T1000 (cell line): Measurements from ENCODE around the gene TLK2.
A peak's percentile ranks its signal among the peaks of the same experiment; 100 is the strongest.
"Not testable (repeated sequence)": the region's sequence is repeated elsewhere in the genome, so short reads cannot be mapped to it uniquely, and the experiment has no call there.

Source experiments
- DNase-seq: peaks from one replicate; lab custom pipeline; 2025; ENCODE audit warnings: mixed read lengths; lab: John Stamatoyannopoulos, UW

Gene TLK2

DNA sequence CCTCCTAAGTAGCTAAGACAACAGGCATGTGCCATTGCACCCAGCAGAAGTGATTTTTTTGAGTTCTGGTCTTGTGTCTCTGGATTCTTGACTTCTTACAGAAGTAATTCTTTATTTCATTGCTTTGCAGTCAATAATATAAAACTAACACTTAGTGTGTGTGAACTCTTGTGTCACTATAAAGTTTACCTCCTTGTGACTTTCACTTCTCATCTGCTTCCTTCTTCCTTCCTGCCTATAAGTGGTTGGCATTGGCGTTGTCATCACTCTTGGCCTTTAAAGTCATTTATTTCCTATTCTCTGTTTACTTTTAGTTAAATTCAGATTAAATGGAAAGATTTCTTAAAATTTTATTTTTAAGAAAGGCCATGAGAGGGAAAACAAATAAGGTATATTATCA, 12.4 kb downstream of the TLK2 start:
- DNase-seq, result not testable (repeated sequence)

DNA sequence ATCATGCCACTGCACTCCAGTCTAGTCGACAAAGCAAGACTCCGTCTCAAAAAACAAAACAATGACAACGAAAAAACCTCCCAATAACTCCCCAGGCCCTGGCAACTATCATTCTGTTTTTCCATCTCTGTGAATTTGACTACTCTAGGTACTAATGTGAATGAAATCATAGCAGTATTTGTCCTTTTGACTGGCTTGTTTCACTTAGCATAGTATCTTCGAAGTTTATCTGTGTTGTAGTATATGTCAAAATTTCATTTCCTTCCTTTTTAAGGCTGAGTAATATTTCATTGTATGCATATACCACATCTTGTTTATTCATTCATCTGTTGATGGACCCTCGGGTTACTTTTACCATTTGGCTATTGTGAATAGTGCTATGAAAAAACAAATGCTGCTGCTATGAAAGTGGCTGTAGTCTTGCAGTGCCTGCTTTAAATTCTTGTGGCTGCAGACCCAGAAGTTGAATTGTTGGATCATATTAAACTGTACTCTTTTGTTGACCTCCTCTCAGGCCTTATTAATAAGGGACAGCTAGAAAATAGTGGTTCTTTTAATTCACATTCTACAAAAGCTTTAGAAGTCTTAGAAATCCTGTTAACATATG, 14.5 kb downstream of the TLK2 start:
- not testable (repeated sequence) for DNase-seq

DNA sequence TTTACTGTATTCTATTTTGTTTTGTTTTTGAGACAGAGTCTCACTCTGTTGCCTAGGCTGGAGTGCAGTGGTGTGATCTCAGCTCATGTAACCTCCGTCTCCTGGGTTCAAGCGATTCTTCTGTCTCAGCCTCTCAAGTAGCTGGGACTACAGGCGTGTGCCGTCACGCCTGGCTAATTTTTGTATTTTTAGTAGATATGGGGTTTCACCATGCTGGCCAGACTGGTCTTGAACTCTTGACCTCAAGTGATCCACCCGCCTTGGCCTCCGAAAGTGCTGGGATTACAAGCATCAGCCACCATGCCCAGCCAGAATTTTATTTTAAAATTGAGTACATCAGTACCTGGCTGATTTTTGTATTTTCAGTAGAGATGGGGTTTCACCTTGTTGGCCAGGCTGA, 15.4 kb downstream of the TLK2 start:
- not testable (repeated sequence) for DNase-seq

DNA sequence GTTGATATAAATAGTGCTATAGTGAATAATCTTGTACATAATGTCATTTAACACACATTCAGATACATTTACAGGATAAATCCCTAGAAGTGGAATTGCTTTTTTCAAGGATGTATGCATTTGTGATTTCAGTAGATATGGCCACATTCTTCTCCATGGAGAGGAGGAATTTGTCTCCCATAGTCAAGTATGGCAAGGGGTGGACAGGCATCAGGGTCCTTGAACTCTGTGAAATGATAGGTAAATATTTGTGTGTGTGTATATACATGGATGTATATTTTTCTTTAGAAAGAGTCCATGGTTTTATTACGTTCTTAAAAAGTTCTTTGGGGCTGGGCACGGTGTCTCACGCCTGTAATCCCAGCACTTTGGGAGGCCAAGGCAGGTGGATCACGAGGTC, 17.7 kb downstream of the TLK2 start:
- DNase-seq, result not testable (repeated sequence)

DNA sequence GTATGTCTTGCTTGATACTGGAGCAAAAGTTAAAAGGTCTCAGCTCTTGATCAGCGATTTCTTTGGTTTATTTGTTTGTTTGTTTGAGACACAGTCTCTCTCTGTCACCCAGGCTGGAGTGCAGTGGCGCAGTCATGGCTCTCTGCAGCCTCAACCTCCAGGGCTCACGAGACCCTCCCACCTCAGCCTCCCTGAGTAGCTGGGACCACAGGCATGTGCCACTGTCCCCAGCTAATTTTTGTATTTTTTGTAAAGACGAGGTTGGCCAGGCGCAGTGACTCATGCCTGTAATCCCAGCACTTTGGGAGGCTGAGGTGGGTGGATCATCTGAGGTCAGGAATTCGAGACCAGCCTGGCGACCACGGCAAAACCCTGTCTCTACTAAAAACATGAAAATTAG, 20.2 kb downstream of the TLK2 start:
- not testable (repeated sequence) for DNase-seq

DNA sequence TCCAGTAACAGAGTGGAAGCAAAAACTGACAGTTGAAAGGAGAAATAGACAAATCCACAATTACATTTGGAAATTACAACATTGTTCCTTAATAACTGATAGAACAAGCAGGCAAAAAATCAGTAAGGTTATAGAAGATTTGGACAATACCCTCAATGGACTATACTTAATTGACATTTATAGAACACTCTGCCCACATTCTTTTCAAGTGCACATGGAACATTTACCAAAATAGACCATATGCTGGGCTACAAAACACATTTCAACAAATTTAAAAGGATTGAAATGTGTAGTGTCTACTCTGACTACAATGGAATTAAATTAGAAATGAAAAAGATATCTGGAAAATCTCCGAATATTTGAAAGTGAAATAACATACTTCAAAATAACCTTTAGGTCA, 21.8 kb downstream of the TLK2 start:
- DNase-seq, result not testable (repeated sequence)

DNA sequence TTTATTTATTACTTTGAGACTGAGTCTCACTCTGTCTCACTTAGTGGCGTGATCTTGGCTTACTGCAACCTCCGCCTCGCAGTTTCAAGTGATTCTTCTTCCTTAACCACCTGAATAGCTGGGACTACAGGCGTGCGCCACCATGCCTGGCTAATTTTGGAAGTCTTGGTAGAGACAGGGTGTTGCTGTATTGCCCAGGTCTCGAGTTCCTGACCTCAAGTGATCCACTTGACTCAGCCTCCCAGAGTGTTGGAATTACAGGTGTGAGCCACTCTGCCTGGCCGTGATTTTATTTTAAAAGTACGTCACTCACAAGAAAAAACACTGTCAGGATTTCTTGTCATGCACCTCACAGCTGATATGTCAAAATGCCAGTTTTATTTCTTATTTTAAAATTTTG, 26.2 kb downstream of the TLK2 start:
- not testable (repeated sequence) for DNase-seq

DNA sequence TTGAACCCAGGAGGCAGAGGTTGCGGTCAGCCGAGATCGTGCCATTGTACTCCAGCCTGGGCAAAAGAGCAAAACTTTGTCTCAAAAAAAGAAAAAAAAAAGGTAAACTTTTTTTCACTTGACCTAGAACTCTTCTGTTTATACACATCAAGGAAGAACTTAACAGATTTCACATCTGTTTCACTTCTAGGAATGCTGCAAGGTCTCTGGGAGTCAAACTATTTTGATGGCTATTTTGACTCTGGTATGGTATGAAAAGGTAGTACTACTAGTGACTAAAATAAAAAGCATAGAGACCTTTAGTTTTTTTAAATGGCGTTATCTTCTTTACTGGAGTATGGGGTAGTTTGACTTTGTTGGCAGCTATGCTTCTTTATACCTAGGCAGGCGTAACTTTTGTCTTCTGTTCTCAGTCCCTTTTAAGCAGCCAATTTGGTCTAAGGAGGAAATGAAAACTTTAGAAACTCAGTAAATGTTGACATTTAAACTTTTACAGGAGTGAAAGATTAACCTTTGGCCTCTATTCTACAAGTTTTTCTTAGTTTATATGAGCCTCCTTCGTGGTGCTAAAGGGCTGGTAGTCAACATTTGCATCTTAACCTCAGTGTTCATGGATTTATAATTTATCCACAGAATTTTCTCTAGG, 28.7 kb downstream of the TLK2 start:
- DNase-seq, result not testable (repeated sequence)

DNA sequence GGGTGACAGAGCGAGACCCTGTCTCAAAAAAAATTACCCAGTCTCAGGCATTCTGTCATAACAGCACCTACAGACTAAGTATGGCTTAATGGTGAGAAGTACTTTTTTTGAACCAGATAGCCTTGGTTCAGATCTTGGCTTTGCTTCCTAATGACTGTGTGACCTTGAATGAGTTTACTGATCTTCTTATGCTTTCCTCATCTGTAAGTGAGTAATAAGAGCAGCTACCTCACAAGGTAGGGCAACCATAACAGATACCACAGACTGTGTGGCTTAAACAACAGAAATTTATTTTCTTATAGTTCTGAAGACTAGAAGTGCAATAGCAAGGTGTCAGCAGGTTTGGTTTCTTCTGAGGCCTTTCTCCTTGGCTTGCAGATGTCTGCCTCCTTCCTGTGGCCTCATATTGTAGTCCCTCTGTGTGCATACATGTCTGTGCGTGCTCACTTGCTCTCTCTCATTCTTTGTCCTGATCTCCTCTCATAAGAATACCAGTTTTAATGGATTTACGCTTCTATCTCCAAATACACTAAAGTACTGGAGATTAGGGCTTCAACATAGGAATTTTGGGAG, 31.7 kb downstream of the TLK2 start:
- DNase-seq, result not testable (repeated sequence)

DNA sequence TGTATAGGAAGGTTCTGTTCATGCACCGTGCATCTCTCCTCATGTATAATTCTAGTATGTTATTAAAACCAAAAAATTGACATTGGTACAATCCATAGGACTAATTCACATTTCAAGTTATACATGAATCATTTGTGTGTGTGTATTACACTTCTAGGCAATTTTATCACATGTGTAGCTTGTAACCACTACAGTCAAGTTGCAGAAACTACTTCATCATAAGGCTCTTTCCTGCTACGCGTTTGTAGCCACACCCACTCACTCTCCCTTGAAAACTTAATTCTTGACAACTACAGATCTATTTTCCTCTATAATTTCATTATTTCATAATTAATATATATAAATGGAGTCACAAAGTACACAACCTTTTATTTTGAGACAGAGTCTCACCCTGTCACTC, 32.4 kb downstream of the TLK2 start:
- DNase-seq, result not testable (repeated sequence)

DNA sequence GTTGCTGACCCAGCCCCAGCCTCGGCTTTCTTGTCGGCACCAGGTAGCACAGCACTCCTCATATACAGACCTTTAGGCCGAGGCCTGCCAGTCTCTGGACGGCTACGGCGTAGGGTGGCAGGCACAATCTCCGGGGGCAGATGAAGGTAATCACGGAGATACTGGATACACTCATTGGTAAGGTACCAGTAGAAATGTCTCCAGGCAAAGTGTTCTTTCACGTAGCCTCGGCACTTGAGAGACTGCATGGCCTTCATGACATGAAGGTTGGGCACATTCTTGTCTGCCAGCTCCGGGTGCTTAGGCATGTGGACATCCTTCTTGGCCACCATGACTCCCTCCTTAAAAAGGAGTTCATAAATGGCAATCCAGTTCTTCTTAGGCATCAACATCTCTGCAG, 37.8 kb downstream of the TLK2 start:
- not testable (repeated sequence) for DNase-seq

DNA sequence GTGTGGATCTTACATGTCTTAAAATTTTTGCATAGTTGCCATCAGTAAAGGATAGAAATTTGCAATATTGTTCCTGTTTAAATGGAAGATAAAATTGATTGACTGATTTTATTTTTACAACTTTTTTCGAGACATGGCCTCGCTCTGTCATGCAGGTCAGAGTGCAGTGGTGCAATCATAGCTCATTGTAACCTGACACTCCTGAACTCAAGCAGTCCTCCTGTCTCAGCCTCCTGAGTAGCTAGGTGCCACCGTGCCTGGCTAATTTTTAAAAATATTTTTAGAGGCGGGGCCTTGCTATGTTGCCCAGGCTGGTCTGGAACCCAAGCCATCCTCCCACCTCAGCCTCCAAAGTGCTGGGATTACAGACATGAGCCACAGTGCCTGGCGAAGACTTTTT, 42.7 kb downstream of the TLK2 start:
- not testable (repeated sequence) for DNase-seq

DNA sequence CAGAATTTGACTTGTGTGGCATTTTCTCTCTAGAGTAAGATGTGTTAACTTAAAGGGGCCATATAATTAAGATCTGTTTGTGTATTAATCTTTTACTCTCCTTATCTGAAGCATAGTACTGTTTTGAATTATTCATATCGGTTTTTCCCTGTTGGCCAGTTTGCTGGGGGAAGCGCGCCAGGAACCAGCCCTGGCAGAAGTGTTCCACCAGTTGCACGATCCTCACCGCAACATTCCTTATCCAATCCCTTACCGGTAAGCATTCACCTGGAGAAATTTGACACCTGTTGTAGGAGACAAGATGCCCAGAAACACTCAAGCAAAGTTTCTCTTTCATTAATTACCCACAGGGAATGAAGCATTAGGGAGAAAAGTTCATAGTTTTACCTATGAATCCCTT, 45.5 kb downstream of the TLK2 start:
- DNase-seq, result not testable (repeated sequence)

DNA sequence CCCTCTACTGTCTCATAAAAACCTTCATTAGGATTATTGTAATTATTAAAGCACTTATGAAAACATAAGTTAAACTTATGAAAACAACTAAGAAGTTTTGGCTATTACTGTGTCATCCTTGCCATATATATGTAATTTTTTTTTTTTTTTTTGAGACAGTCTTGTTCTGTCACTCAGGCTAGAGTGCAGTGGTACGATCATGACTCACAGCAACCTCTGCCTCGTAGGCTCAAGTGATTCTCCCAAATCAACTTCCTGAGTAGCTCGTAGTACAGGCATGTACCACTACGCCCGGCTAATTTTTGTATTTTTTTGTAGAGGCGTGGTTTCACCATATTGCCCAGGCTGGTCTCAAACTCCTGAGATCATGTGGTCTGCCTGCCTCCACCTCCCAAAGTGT, 46.7 kb downstream of the TLK2 start:
- DNase-seq, result not testable (repeated sequence)

DNA sequence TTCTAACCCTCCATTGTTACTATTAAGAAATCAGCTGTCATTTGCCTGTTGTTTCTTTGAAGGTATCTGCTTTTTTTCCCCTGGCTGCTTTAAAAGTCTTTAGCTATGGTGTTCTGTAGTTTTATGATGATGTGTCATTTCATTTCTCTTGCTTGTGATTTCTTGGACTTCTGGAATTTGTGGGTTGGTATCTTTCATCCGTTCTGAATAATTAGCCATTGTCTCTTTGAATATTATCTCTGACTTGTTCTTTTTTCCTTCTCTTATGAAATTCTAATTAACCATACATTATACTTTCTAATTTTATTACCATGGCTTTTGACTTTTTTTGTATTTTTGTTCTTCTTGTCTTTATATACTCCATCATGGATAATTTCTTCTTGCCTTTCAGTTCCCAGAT, 52.3 kb downstream of the TLK2 start:
- DNase-seq, result not testable (repeated sequence)

DNA sequence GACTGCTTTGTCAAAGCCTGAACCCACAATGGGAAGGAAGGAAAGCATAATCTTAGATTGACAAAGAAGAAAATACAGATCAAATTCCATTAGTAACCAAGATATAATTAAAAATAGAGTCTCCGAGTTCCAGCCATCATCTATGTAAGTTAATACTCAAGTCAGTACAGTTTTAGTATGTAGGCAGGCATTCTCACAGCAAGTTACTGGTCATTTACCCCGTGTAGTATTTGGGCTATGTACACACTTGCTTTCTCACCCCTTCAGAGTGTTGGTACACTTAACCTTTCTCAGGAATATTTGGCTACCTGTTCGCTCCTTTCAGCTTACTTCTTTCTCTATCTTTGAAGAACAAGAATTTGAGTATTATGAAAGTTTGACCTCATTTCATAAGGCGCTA, 57.9 kb downstream of the TLK2 start:
- DNase-seq, result not testable (repeated sequence)

DNA sequence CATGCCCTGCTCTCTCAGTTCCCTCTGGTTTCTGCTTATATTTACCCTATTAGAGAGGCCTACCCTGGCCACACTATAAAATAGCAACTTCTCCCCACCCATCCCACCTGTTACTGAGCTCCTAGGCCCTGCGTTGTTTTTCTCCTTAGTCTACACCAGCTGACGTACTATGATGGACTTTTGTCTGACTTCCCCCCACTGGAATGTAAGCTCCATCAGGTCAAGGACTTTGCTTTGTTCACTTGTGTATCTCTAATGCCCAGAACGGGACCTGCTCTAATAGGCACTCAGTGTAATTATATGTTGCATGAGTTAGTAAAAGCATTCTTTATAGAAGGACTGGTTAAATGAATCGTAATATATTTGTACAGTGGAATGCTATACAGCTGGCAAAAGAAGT, 62.4 kb downstream of the TLK2 start:
- DNase-seq, result not testable (repeated sequence)

DNA sequence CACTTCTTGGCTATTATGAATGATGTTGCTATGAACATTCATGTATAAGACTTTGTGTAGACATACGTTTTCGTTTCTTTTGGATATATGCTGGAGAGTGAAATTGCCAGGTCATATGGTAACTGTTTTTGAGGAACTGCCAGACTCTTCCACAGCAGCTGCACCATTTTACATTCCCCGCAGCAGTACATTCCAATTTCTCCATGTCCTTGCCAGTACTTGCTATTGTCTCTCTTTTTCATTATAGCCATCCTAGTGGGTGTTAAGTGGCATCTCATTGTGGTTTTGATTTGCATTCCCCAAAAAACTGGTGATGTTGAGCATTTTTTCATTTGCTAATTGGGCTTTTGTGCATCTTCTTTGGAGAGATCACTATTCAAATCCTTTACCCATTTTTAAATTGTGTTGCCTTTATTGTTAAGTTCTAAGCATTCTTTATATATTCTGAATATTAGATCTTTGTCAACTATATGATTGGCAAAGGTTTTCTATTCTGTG, 64.7 kb downstream of the TLK2 start:
- DNase-seq, result not testable (repeated sequence)

DNA sequence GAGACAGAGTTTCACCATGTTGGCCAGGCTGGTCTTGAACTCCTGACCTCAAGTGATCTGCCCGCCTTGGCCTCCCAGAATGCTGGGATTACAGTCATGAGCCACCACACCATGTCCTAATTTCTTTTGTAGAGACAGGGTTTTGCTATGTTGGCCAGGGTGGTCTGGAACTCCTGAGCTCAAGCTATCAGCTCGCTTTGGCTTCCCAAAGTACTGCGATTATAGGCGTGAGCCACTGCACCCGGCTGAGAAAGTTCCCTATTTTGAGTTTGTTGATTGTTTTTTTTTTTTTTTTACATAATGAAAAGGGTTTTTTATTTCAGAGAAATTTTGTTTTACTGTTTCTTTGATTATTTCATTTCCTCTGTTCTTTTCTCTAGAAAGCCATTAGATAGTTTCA, 67.4 kb downstream of the TLK2 start:
- DNase-seq, result not testable (repeated sequence)

DNA sequence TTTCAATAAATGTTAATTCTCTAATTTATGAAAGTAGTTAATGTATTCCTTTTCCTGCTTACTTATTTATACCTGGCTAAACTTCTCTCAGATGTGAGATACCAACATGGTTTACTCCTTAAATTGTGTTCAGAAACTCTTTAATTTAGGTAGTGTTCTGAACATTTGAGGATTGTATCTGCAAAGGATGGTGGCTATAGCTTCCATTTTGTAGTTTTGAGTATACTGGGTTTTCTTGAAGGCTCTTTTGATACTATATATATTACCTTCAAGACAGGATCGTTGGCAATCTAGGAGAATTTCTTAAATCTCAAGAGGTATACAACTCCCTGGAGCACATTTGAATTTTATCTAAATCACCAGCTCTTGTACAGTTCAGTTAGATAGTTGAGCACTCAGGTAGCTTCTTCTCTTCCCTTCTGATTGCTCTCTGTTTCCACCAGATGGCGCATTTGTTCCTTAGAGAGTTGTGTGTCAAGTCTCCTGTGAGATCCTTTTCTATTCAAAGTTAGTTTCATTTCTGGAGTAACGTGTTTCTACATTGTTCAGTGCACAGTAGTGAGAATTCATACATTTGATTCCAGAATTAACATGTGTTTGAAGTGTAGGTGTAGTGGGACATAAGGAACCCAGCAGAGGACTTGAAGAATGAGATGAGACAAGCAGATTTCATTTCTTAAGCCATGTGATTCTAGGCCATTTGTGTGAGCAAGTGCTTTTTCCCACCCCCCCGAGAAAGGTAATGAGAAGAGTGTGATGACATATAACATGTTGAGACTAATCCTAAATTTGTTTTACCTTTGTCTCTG, 74.4 kb downstream of the TLK2 start:
- peak; percentile 36 for DNase-seq

DNA sequence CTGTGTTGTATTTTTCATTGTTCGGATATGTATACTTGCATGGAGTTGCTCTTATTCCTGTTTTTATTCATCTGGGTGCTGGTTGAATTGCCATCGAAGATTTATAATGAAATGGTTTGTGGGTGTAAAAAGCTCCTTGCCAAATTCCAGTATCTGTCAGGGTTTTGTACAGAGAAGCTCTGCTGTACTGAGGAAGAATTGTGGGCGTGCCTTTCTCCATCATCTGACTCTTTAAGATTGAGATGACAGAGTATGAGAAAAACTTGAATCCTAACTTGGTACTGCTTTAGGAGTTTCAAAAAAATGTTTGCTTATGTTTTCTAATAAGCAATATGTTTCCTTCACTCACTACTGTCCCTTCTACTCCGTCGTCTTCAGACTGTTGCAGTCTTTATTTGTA, 78.9 kb downstream of the TLK2 start:
- DNase-seq, result not testable (repeated sequence)

DNA sequence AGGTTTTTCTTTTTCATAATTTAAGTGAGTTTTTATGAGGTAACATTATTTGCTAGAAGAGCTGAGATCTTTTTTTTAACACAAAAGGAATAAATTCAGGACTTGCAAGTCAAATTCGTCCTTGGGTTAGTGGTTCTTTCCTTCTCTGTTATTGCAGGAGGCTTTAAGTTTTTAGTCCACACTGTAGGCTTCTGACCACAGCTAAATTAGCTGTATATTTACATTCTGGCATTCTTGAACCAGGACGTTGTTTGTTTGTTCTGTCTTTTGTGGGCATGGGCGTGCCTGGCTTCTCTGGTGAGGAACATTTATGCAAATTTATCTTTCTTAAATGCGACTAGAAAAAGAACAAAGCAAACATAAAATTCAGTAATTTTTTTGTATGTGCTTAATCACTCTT, 80.3 kb downstream of the TLK2 start:
- DNase-seq, result not testable (repeated sequence)
